NB4 (cell line): ENCODE measurements around the gene TBC1D4.
"Not testable (repeated sequence)": the region's sequence is repeated elsewhere in the genome, so short reads cannot be mapped to it uniquely, and the experiment has no call there.

Experiments
- DNase-seq: peaks from one replicate; pipeline ENCODE4 v3.0.0; 2010; ENCODE audit warnings: low read depth
- H3K4me3 ChIP-seq: one replicate; pipeline ENCODE4 v1.5.1; 2011; ENCODE audit warnings: mild to moderate bottlenecking, low read depth, low read length, moderate library complexity
- MYC ChIP-seq: IDR thresholded peaks from 2 replicates; pipeline ENCODE4 v1.6.1; 2011; ENCODE audit warnings: low read depth, low read length
- POLR2A ChIP-seq: IDR thresholded peaks from 2 replicates; pipeline ENCODE4 v1.6.1; 2011; ENCODE audit warnings: mild to moderate bottlenecking; ENCODE audit not compliant: insufficient read length; ENCODE audit errors: extremely low read depth
- TF ChIP-seq, protein P1 (sequence below): IDR thresholded peaks from one replicate; pipeline ENCODE4 v1.5.1; 2012; ENCODE audit warnings: low read depth, low read length
- TF ChIP-seq, protein P2 (sequence below): IDR thresholded peaks from 2 replicates; pipeline ENCODE4 v1.6.1; 2011; ENCODE audit warnings: low read depth, low read length

The TBC1D4 gene

GRCh38 chr13:75357576-75358289, 124.2 kb downstream of the TBC1D4 start:
- DNase-seq, result peak; percentile 64
- TF ChIP-seq, protein P1, sequence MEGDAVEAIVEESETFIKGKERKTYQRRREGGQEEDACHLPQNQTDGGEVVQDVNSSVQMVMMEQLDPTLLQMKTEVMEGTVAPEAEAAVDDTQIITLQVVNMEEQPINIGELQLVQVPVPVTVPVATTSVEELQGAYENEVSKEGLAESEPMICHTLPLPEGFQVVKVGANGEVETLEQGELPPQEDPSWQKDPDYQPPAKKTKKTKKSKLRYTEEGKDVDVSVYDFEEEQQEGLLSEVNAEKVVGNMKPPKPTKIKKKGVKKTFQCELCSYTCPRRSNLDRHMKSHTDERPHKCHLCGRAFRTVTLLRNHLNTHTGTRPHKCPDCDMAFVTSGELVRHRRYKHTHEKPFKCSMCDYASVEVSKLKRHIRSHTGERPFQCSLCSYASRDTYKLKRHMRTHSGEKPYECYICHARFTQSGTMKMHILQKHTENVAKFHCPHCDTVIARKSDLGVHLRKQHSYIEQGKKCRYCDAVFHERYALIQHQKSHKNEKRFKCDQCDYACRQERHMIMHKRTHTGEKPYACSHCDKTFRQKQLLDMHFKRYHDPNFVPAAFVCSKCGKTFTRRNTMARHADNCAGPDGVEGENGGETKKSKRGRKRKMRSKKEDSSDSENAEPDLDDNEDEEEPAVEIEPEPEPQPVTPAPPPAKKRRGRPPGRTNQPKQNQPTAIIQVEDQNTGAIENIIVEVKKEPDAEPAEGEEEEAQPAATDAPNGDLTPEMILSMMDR, result peak; percentile 84
- TF ChIP-seq POLR2A (no peak), MYC (peak; percentile 40; the same call in 1 of the 2 replicates)
- TF ChIP-seq, protein P2, sequence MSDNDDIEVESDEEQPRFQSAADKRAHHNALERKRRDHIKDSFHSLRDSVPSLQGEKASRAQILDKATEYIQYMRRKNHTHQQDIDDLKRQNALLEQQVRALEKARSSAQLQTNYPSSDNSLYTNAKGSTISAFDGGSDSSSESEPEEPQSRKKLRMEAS, result peak; percentile 24; the same call in 1 of the 2 replicates
- no peak overlapping the region for H3K4me3 ChIP-seq

- H3K4me3 ChIP-seq, result no peak overlapping the region
- DNase-seq, result no peak
- no peak for TF ChIP-seq MYC
- TF ChIP-seq, protein P2, result no peak
- TF ChIP-seq, protein P1, result no peak
- no peak for TF ChIP-seq POLR2A
These were observed 125.5 kb downstream of the TBC1D4 start for GRCh38 chr13:75356421-75356820.

DNA sequence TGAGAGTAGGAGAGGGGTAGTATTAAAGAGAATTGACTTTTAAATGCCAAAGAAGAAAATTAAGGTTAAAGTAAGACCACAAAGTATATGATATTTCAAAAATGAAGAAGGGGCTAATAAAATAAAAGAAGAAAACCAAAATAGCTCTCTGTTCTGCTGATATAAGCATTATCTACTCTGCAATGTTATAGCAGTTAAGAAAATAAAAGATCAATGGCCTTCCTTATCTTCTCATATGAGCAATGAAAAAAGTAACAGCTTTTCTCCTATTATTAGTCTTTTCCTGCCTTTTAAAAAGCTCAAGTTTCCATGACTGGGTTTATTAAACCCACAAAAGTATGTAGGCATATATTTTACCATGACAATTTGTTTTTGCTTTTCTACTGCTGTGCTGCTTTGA, 126.4 kb downstream of the TBC1D4 start:
- no peak for DNase-seq
- TF ChIP-seq, protein P1, result no peak
- TF ChIP-seq, protein P2, result no peak
- TF ChIP-seq MYC (no peak), POLR2A (no peak)
- no peak overlapping the region for H3K4me3 ChIP-seq

DNA sequence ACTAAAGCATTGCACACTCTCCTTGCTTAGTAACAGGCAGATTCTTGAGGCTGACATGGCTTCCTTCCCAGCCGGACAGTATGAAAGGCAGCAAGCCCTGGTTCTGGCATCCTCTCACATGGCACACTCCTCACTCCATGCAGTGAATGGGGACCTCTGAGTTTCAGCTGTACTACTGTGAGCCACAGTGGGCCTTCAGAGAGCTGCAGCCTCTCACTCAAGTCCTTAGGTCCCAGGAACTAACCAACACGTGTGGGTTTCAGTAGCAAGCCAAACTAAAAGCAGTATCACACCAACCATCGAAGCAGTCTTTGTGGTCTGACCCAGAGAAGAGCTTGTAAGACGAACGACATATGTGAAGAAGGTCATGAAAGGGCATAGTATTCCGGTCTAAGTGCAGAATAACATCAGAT, 128.2 kb downstream of the TBC1D4 start:
- no peak overlapping the region for H3K4me3 ChIP-seq
- TF ChIP-seq MYC (no peak), POLR2A (no peak)
- TF ChIP-seq, protein P2, result no peak
- TF ChIP-seq, protein P1, result no peak
- no peak for DNase-seq

- no peak for DNase-seq
- H3K4me3 ChIP-seq, result no peak overlapping the region
- TF ChIP-seq, protein P2, result no peak
- TF ChIP-seq POLR2A (no peak), MYC (no peak)
- TF ChIP-seq, protein P1, result no peak
These were observed 129.2 kb downstream of the TBC1D4 start for GRCh38 chr13:75352641-75353327.

GRCh38 chr13:75351538-75351937, 130.4 kb downstream of the TBC1D4 start:
- H3K4me3 ChIP-seq, result not testable (repeated sequence)

More at GRCh38 chr13:75351538-75351937, 130.4 kb downstream of the TBC1D4 start:
- DNase-seq, result not testable (repeated sequence)
